SK-N-SH treated with all-trans-retinoic acid at 6 μM for 48 hours (cell line): Measurements from ENCODE around the gene MAPK8IP3.

ENCODE experiments used
- ATAC-seq: fragments of 200-7000 bp; cut with Tn5 transposase; 3 replicates; pipeline ENCODE4 v1.9.1; 2020; ENCODE audit warnings: mild to moderate bottlenecking, moderate library complexity
- ARNTL ChIP-seq: fragments of 450-650 bp; formaldehyde crosslinking; IDR thresholded peaks from 2 replicates; pipeline ENCODE4 v1.5.0; 2020; ENCODE audit warnings: low read depth, mild to moderate bottlenecking, moderate library complexity, borderline replicate concordance
- BACH2 ChIP-seq: fragments of 250-450 bp; sonication (Bioruptor Pico); IDR thresholded peaks from 2 replicates; pipeline ENCODE4 v1.9.0; 2021; ENCODE audit warnings: mild to moderate bottlenecking, borderline replicate concordance
- GLIS3 ChIP-seq: fragments of 250-450 bp; sonication (Bioruptor Pico); IDR thresholded peaks from 2 replicates; pipeline ENCODE4 v1.5.0; 2020; ENCODE audit warnings: mild to moderate bottlenecking, moderate library complexity
- OSR1 ChIP-seq: fragments of 250-450 bp; sonication (Bioruptor Pico); IDR thresholded peaks from 2 replicates; pipeline ENCODE4 v1.8.0; 2022; ENCODE audit warnings: moderate library complexity, mild to moderate bottlenecking, inconsistent platforms
- PPARA ChIP-seq: fragments of 250-450 bp; sonication (Bioruptor Pico); IDR thresholded peaks from 2 replicates; pipeline ENCODE4 v1.5.0; 2020; ENCODE audit warnings: mild to moderate bottlenecking, borderline replicate concordance
- RARB ChIP-seq: fragments of 250-450 bp; sonication (Bioruptor Pico); IDR thresholded peaks from 2 replicates; pipeline ENCODE4 v1.8.0; 2021; ENCODE audit warnings: mild to moderate bottlenecking, moderate library complexity
- SNAI2 ChIP-seq: fragments of 250-450 bp; sonication (Bioruptor Pico); IDR thresholded peaks from 2 replicates; pipeline ENCODE4 v1.5.0; 2020; ENCODE audit warnings: mild to moderate bottlenecking, moderate library complexity
- TOX ChIP-seq: fragments of 250-450 bp; sonication (Bioruptor Pico); IDR thresholded peaks from 2 replicates; pipeline ENCODE4 v1.8.0; 2021; ENCODE audit warnings: mild to moderate bottlenecking, moderate library complexity, borderline replicate concordance
- ZC3H10 ChIP-seq: fragments of 250-450 bp; sonication (Bioruptor Pico); IDR thresholded peaks from 2 replicates; pipeline ENCODE4 v1.5.1; 2021; ENCODE audit warnings: mild to moderate bottlenecking, moderate library complexity
- ZFP3 ChIP-seq: fragments of 250-450 bp; sonication (Bioruptor Pico); IDR thresholded peaks from 2 replicates; pipeline ENCODE4 v1.5.0; 2020; ENCODE audit warnings: mild to moderate bottlenecking, moderate library complexity
- ZFP30 ChIP-seq: fragments of 450-650 bp; formaldehyde crosslinking; IDR thresholded peaks from 2 replicates; pipeline ENCODE4 v1.5.0; 2022; ENCODE audit warnings: mild to moderate bottlenecking, moderate library complexity
- ZNF565 ChIP-seq: fragments of 450-650 bp; formaldehyde crosslinking; conservative IDR thresholded peaks from 2 replicates; pipeline ENCODE4 v1.5.0; 2020; ENCODE audit warnings: low read depth, mild to moderate bottlenecking, moderate library complexity
- ZNF70 ChIP-seq: fragments of 450-650 bp; formaldehyde crosslinking; IDR thresholded peaks from 2 replicates; pipeline ENCODE4 v1.5.0; 2020; ENCODE audit warnings: mild to moderate bottlenecking, moderate library complexity
- ZNF8 ChIP-seq: fragments of 450-650 bp; formaldehyde crosslinking; IDR thresholded peaks from 2 replicates; pipeline ENCODE4 v1.5.0; 2020; ENCODE audit warnings: mild to moderate bottlenecking, moderate library complexity
- TF ChIP-seq, protein P1 (sequence below): fragments of 250-450 bp; sonication (Bioruptor Pico); IDR thresholded peaks from 2 replicates; pipeline ENCODE4 v1.5.1; 2020; ENCODE audit warnings: low read depth, mild to moderate bottlenecking, moderate library complexity
- TF ChIP-seq, protein P2 (sequence below): fragments of 250-450 bp; sonication (Bioruptor Pico); IDR thresholded peaks from 2 replicates; pipeline ENCODE4 v1.8.0; 2020; ENCODE audit warnings: mild to moderate bottlenecking, moderate library complexity, borderline replicate concordance
- TF ChIP-seq, protein P3 (sequence below): fragments of 250-450 bp; sonication (Bioruptor Pico); IDR thresholded peaks from 2 replicates; pipeline ENCODE4 v1.5.0; 2020; ENCODE audit warnings: mild to moderate bottlenecking, moderate library complexity
- TF ChIP-seq, protein P4 (sequence below): fragments of 250-450 bp; sonication (Bioruptor Pico); IDR thresholded peaks from 2 replicates; pipeline ENCODE4 v1.8.0; 2021; ENCODE audit warnings: low read depth, mild to moderate bottlenecking, moderate library complexity, borderline replicate concordance

MAPK8IP3 gene

DNA sequence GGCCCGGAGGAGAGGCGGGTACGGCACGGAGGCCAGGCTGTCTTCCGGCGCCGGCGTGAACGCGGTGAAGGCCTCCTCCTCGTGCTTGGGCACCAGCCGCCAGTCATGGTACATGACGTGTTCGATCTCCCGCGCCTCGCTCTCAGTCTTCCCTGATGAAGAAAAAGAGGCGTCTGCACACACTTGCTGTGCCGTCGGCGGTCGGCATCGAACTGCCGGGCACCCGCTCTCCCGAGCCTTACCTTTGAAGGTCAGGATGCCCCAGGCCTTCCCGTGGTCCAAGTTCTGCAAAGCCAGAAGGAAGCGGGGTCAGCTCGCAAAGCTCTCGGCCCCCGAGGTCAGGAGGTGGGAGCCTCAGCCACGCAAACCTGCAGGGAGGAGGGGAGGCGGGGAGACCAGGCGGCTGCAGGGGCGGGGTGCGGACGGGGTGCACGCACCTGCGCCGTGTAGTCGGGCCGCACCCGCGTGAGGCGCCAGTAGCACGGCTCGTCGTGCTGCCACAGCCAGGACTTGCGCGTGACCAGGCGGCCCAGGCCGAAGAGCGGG lies 66.4 kb downstream of the MAPK8IP3 start, which contains the start of gene EME2:
Gene EME2, plus strand, starts transcription at position 449 of the 546 bp plus-strand sequence. CDS start 418 bp downstream, outside the sequence.
- TF ChIP-seq, protein P1, sequence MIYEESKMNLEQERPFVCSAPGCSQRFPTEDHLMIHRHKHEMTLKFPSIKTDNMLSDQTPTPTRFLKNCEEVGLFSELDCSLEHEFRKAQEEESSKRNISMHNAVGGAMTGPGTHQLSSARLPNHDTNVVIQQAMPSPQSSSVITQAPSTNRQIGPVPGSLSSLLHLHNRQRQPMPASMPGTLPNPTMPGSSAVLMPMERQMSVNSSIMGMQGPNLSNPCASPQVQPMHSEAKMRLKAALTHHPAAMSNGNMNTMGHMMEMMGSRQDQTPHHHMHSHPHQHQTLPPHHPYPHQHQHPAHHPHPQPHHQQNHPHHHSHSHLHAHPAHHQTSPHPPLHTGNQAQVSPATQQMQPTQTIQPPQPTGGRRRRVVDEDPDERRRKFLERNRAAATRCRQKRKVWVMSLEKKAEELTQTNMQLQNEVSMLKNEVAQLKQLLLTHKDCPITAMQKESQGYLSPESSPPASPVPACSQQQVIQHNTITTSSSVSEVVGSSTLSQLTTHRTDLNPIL: no peak
- no peak for TF ChIP-seq ZC3H10 (CRISPR knock-in tag)
- TF ChIP-seq SNAI2: no peak
- TF ChIP-seq OSR1 (CRISPR knock-in tag): no peak
- TF ChIP-seq TOX (CRISPR knock-in tag): no peak
- TF ChIP-seq ZFP30 (CRISPR knock-in tag): no peak
- TF ChIP-seq, protein P2, sequence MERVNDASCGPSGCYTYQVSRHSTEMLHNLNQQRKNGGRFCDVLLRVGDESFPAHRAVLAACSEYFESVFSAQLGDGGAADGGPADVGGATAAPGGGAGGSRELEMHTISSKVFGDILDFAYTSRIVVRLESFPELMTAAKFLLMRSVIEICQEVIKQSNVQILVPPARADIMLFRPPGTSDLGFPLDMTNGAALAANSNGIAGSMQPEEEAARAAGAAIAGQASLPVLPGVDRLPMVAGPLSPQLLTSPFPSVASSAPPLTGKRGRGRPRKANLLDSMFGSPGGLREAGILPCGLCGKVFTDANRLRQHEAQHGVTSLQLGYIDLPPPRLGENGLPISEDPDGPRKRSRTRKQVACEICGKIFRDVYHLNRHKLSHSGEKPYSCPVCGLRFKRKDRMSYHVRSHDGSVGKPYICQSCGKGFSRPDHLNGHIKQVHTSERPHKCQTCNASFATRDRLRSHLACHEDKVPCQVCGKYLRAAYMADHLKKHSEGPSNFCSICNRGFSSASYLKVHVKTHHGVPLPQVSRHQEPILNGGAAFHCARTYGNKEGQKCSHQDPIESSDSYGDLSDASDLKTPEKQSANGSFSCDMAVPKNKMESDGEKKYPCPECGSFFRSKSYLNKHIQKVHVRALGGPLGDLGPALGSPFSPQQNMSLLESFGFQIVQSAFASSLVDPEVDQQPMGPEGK (CRISPR knock-in tag): no peak
- TF ChIP-seq ZNF70 (CRISPR knock-in tag): no peak
- no peak for TF ChIP-seq PPARA (CRISPR knock-in tag)
- no peak for TF ChIP-seq GLIS3
- TF ChIP-seq ARNTL (CRISPR knock-in tag): no peak
- no peak for TF ChIP-seq RARB (CRISPR knock-in tag)
- TF ChIP-seq ZNF8 (CRISPR knock-in tag): no peak
- TF ChIP-seq ZNF565 (CRISPR knock-in tag): no peak
- no peak; the same call in 2 of the 3 replicates for ATAC-seq

DNA sequence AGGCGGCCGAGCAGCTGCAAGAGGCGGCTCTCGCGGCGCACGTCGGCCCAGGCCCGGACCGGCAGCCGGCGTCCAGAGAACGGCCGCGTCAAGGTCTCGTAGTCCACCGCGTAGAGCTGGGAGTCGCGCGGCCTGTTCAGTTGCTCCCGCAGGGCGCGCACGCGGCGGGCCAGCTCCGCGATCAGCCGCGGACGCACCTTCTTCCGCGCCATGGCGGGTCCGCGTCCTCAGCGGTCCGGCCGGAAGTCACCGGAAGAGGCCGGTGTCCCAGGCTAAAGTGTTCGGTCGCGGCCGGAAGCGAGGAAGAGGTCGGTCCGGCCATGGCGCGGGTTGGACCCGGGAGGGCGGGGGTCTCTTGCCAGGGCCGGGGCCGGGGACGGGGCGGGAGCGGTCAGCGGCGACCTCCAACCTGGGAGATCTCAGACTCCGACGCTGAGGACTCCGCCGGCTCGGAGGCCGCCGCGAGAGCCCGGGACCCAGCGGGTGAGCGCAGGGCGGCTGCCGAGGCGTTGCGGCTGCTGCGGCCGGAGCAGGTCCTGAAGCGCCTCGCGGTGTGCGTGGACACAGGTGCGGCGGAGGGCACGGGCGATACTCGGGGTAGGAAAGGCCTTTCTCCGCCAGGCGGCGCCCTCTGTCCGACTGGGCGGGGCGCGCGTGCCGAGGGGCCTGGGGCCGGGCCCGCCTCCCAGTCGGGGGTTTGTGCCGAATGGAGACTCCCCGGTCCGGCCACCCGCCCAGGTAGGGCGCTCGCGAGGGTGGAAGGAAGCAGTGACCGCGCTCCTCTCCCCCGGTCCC lies 67.1 kb downstream of the MAPK8IP3 start, which contains the start of gene MRPS34:
Gene MRPS34, minus strand, starts transcription at position 227 of the 795 bp plus-strand sequence. Its CDS starts 15 bp downstream, at position 212.
- TF ChIP-seq RARB (CRISPR knock-in tag): no peak
- TF ChIP-seq ZFP3 (CRISPR knock-in tag): peak; percentile 23; the same call in 1 of the 2 replicates
- TF ChIP-seq, protein P3, sequence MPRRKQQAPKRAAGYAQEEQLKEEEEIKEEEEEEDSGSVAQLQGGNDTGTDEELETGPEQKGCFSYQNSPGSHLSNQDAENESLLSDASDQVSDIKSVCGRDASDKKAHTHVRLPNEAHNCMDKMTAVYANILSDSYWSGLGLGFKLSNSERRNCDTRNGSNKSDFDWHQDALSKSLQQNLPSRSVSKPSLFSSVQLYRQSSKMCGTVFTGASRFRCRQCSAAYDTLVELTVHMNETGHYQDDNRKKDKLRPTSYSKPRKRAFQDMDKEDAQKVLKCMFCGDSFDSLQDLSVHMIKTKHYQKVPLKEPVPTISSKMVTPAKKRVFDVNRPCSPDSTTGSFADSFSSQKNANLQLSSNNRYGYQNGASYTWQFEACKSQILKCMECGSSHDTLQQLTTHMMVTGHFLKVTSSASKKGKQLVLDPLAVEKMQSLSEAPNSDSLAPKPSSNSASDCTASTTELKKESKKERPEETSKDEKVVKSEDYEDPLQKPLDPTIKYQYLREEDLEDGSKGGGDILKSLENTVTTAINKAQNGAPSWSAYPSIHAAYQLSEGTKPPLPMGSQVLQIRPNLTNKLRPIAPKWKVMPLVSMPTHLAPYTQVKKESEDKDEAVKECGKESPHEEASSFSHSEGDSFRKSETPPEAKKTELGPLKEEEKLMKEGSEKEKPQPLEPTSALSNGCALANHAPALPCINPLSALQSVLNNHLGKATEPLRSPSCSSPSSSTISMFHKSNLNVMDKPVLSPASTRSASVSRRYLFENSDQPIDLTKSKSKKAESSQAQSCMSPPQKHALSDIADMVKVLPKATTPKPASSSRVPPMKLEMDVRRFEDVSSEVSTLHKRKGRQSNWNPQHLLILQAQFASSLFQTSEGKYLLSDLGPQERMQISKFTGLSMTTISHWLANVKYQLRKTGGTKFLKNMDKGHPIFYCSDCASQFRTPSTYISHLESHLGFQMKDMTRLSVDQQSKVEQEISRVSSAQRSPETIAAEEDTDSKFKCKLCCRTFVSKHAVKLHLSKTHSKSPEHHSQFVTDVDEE (CRISPR knock-in tag): 0 out of 2 replicates have a peak, but pooled peaks have one; percentile 10
- peak; percentile 62 for ATAC-seq

DNA sequence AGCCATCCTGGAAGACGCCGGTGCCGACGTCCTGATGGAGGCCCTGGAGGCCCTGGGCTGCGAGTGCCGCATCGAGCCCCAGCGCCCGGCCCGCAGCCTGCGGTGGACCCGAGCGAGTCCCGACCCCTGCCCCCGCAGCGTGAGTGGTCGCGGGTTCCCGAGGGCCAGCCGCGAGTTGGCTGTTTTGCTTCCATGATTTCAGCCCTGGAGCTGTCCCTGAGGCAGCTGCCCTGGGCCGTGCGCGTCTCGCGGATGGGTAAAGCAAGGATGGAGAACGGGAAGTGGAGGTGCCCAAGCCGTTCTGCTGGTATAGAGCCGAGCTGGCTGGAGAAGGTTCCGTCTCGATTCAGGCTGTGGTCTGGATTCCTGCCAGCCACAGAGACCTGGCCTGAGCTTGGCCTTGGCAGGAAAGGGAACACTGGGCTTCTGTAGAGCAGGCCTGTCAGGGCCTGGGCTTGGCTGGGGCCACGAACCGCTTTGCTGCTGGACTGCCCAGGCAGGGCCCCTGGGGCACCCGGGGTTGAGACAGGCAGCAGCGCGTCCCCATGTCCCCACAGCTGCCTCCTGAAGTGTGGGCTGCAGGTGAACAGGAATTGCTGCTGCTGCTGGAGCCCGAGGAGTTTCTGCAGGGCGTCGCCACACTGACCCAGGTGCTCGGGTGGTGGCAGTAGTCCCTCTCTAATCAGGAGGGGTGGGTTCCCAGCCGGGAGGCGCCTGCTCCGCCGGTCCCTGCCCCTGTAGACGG lies 67.9 kb downstream of the MAPK8IP3 start:
- peak; percentile 11 for ATAC-seq
- TF ChIP-seq ZNF70 (CRISPR knock-in tag) (peak; percentile 66; the same call in 1 of the 2 replicates), ZC3H10 (CRISPR knock-in tag) (no peak)
- TF ChIP-seq, all 23 proteins: peak for 1

DNA sequence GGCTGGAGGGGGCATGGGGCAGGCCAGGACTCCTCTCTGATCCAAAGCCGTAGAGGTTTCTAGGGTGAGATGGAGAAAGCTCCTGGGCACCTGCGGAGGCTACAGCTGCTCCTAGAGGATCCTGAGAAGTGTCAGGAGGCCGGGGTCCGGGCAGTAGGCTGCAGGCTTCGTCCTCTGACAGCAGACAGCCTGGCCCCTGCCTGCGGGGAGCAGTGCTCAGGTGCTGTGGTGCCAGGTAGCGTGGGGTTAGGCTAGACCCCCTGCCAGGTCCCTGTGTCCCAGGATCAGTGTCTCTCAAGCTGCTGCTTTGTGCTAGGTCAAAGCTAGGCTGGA lies 68.4 kb downstream of the MAPK8IP3 start:
- TF ChIP-seq ZFP30 (CRISPR knock-in tag) (no peak), GLIS3 (no peak), ZFP3 (CRISPR knock-in tag) (no peak), ZNF565 (CRISPR knock-in tag) (no peak), ZC3H10 (CRISPR knock-in tag) (no peak), SNAI2 (no peak), BACH2 (CRISPR knock-in tag) (no peak), ZNF8 (CRISPR knock-in tag) (no peak), RARB (CRISPR knock-in tag) (no peak), ARNTL (CRISPR knock-in tag) (no peak)
- TF ChIP-seq, protein P4, sequence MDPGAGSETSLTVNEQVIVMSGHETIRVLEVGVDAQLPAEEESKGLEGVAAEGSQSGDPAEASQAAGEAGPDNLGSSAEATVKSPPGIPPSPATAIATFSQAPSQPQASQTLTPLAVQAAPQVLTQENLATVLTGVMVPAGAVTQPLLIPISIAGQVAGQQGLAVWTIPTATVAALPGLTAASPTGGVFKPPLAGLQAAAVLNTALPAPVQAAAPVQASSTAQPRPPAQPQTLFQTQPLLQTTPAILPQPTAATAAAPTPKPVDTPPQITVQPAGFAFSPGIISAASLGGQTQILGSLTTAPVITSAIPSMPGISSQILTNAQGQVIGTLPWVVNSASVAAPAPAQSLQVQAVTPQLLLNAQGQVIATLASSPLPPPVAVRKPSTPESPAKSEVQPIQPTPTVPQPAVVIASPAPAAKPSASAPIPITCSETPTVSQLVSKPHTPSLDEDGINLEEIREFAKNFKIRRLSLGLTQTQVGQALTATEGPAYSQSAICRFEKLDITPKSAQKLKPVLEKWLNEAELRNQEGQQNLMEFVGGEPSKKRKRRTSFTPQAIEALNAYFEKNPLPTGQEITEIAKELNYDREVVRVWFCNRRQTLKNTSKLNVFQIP (CRISPR knock-in tag): no peak
- ATAC-seq: no peak
